Fibroblast of lung (primary cell): Measurements from ENCODE around the gene OR5K2. TPM values are rescaled to one million over a fixed set of nuclear protein-coding genes. Genes with fewer than 3 reads are reported as not detected.

Experiments
- DNase-seq, 2 donors: peaks; one replicate each; pipeline versions ENCODE4 v3.0.0 to v3.0.0-alpha.2; 2010; ENCODE audit warnings: low read depth in 2 of 2
- H2AFZ ChIP-seq: 2 replicates; pipeline ENCODE4 v1.5.1; 2012; ENCODE audit warnings: low read length, control low read depth, inconsistent platforms
- H3K27ac ChIP-seq: 2 replicates; pipeline ENCODE4 v1.5.1; 2011; ENCODE audit warnings: low read length, control low read depth; ENCODE audit not compliant: insufficient read depth
- H3K27me3 ChIP-seq: 2 replicates; pipeline ENCODE4 v1.5.1; 2011; ENCODE audit warnings: mild to moderate bottlenecking, low read length; ENCODE audit not compliant: control insufficient read depth, insufficient read depth
- H3K36me3 ChIP-seq: 2 replicates; pipeline ENCODE4 v1.5.1; 2011; ENCODE audit warnings: low read length; ENCODE audit not compliant: control insufficient read depth, insufficient read depth
- H3K4me1 ChIP-seq: 2 replicates; pipeline ENCODE4 v1.5.1; 2011; ENCODE audit warnings: low read length; ENCODE audit not compliant: control insufficient read depth, insufficient read depth; ENCODE audit errors: extremely low read depth
- H3K4me2 ChIP-seq: 2 replicates; pipeline ENCODE4 v1.5.1; 2011; ENCODE audit warnings: low read length, control low read depth; ENCODE audit not compliant: insufficient read depth; ENCODE audit errors: extremely low read depth
- H3K4me3 ChIP-seq, 4 experiments: fragments of 200-600 bp in 1 of 4; sonication (generic) in 1 of 4; replicated peaks in 1 of 4; 2 replicates each; pipeline ENCODE4 v1.5.1; 2011 to 2016; ENCODE audit warnings: low read length in 4 of 4, low read depth in 3 of 4, mild to moderate bottlenecking in 3 of 4, control low read depth in 2 of 4, inconsistent platforms in 1 of 4, mixed read lengths in 1 of 4; ENCODE audit not compliant: insufficient read depth in 1 of 4; ENCODE audit errors: control extremely low read depth in 1 of 4
- H3K79me2 ChIP-seq: 2 replicates; pipeline ENCODE4 v1.5.1; 2012; ENCODE audit warnings: mild to moderate bottlenecking, low read length, inconsistent platforms; ENCODE audit not compliant: control insufficient read depth, insufficient read depth
- H3K9ac ChIP-seq: 2 replicates; pipeline ENCODE4 v1.5.1; 2011; ENCODE audit warnings: mild to moderate bottlenecking, low read length, control low read depth; ENCODE audit not compliant: insufficient read depth
- H3K9me3 ChIP-seq: 2 replicates; pipeline ENCODE4 v1.5.1; 2012; ENCODE audit warnings: low read depth, low read length; ENCODE audit not compliant: control insufficient read depth, insufficient read depth
- H4K20me1 ChIP-seq: 2 replicates; pipeline ENCODE4 v1.5.1; 2011; ENCODE audit warnings: low read length; ENCODE audit not compliant: control insufficient read depth, insufficient read depth; ENCODE audit errors: extremely low read depth
- CTCF ChIP-seq, 2 donors: IDR thresholded peaks in 1 of 2; conservative IDR thresholded peaks in 1 of 2; 1 replicate in 1 of 2; 2 replicates in 1 of 2; pipeline ENCODE4 v1.5.1; 2011 to 2012; ENCODE audit warnings: low read length in 2 of 2, control low read depth in 1 of 2, inconsistent platforms in 1 of 2, low read depth in 1 of 2, mild to moderate bottlenecking in 1 of 2
- EZH2 ChIP-seq: IDR thresholded peaks from 2 replicates; pipeline ENCODE4 v1.5.1; 2012; ENCODE audit warnings: low read length, control low read depth, mild to moderate bottlenecking; ENCODE audit errors: missing control alignments
- polyA plus RNA-seq, 2 donors: library from polyadenylated mRNA; depleted of rRNA in 1 of 2; stranded (reverse) in 1 of 2; unstranded in 1 of 2; fragments of >200 nt; gene quantifications; 2 replicates each; pipeline ENCODE4 v1.2.1, GENCODE V29; 2011 to 2012; ENCODE audit warnings: missing spikeins in 1 of 2
- total RNA-seq: library from RNA; depleted of rRNA; stranded (reverse); fragments of >200 nt; gene quantifications from 2 replicates; pipeline ENCODE4 v1.2.1, GENCODE V29; 2014

Gene OR5K2
- total and polyA plus RNA-seq, 2 donors (not counting 1 experiment from before 2014, with no cell fraction given) = not detected

GRCh38 chr3:98460220-98460619, 37.3 kb upstream of the OR5K2 start:
- H3K27ac ChIP-seq = no peak overlapping the region
- TF ChIP-seq EZH2 (no peak), CTCF (conservative IDR thresholded peaks at IDR 0.05 in 1 of 2, IDR thresholded peaks at IDR 0.05 in 1 of 2; ENCODE audit: low read depth in 1 of 2, low read length in 2 of 2) (no peak)
- no peak overlapping the region for H2AFZ ChIP-seq
- H3K4me3 ChIP-seq = no peak overlapping the region
- H4K20me1 ChIP-seq = no peaks in the 10 kb centered on the region
- H3K27me3 ChIP-seq = no peaks in the 10 kb centered on the region
- no peaks in the 10 kb centered on the region for H3K36me3 ChIP-seq
- H3K9ac ChIP-seq = no peak overlapping the region
- H3K4me2 ChIP-seq = no peak overlapping the region
- H3K79me2 ChIP-seq = no peaks in the 10 kb centered on the region
- no peak for DNase-seq
- H3K9me3 ChIP-seq = no peaks in the 10 kb centered on the region
- H3K4me1 ChIP-seq = no peaks in the 10 kb centered on the region

- H2AFZ ChIP-seq = no peak within 1 kb of the TSS
- no peaks in the 10 kb centered on the region for H3K27me3 ChIP-seq
- H3K79me2 ChIP-seq = no peaks in the 10 kb centered on the region
- H3K9ac ChIP-seq = no peak within 1 kb of the TSS
- no peak for TF ChIP-seq EZH2
- TF ChIP-seq CTCF (conservative IDR thresholded peaks at IDR 0.05 in 1 of 2, IDR thresholded peaks at IDR 0.05 in 1 of 2; ENCODE audit: low read depth in 1 of 2, low read length in 2 of 2) = no peak
- no peak within 1 kb of the TSS for H3K27ac ChIP-seq
- H3K36me3 ChIP-seq = no peaks in the 10 kb centered on the region
- no peaks in the 10 kb centered on the region for H4K20me1 ChIP-seq
- DNase-seq = no peak
- H3K9me3 ChIP-seq = no peaks in the 10 kb centered on the region
- no peak within 1 kb of the TSS for H3K4me3 ChIP-seq
- H3K4me2 ChIP-seq = no peak within 1 kb of the TSS
- H3K4me1 ChIP-seq = no peaks in the 10 kb centered on the region
Measured at GRCh38 chr3:98462901-98463300, 34.6 kb upstream of the OR5K2 start, which contains the start of gene OR5K1. Gene OR5K1, plus strand, starts transcription at chr3:98463201. Its CDS starts 6,376 bp downstream, at chr3:98469577.

GRCh38 chr3:98482717-98483482, 14.6 kb upstream of the OR5K2 start:
- TF ChIP-seq CTCF (conservative IDR thresholded peaks at IDR 0.05 in 1 of 2, IDR thresholded peaks at IDR 0.05 in 1 of 2; ENCODE audit: low read depth in 1 of 2, low read length in 2 of 2) (no peak), EZH2 (no peak)
- H4K20me1 ChIP-seq = no peaks in the 10 kb centered on the region
- no peaks in the 10 kb centered on the region for H3K4me1 ChIP-seq
- no peaks in the 10 kb centered on the region for H3K36me3 ChIP-seq
- H3K27me3 ChIP-seq = no peaks in the 10 kb centered on the region
- no peak overlapping the region for H2AFZ ChIP-seq
- H3K9ac ChIP-seq = no peak overlapping the region
- H3K27ac ChIP-seq = no peak overlapping the region
- no peaks in the 10 kb centered on the region for H3K9me3 ChIP-seq
- H3K4me3 ChIP-seq = no peak overlapping the region
- peak in 1 of 2 donors; percentile 0 for DNase-seq
- no peak overlapping the region for H3K4me2 ChIP-seq
- H3K79me2 ChIP-seq = no peaks in the 10 kb centered on the region
